ENCODE measurements around the gene LMAN1L. TPM values are rescaled to one million over a fixed set of nuclear protein-coding genes. Genes with fewer than 3 reads are reported as not detected.

LMAN1L gene
- total RNA-seq, 1 experiment from 2014 or later: not detected

- H2BK12ac ChIP-seq (ENCODE audit: insufficient read length, low read depth, low read length): no peak overlapping the region
- no CpG with 5 or more reads among the region's 7 CpGs for WGBS (ENCODE audit: extremely low coverage, insufficient read length, low lambda C conversion rate)
- H2BK15ac ChIP-seq (ENCODE audit: low read depth, low read length): no peak overlapping the region
- no peaks in the 10 kb centered on the region for H3K9me3 ChIP-seq (ENCODE audit: control insufficient read depth, low read depth, low read length)
- no peaks in the 10 kb centered on the region for H4K20me1 ChIP-seq (ENCODE audit: control insufficient read depth, insufficient read depth, insufficient read length)
- H3K56ac ChIP-seq (ENCODE audit: insufficient read length, low read depth, low read length): no peak overlapping the region
- no peak overlapping the region for H3K9ac ChIP-seq (ENCODE audit: extremely low read depth, insufficient read length, low read length)
- H2BK120ac ChIP-seq (ENCODE audit: low read depth, low read length, poor library complexity, severe bottlenecking): no peak overlapping the region
- no peaks in the 10 kb centered on the region; the same call in 1 of the 2 replicates for H3K27me3 ChIP-seq (ENCODE audit: insufficient read depth, low read length)
- H3K79me2 ChIP-seq (ENCODE audit: insufficient read depth, low read length): no peaks in the 10 kb centered on the region
- no peaks in the 10 kb centered on the region for H3K79me1 ChIP-seq (ENCODE audit: insufficient read depth, low read depth, low read length, poor library complexity, severe bottlenecking)
- H3K23ac ChIP-seq (ENCODE audit: insufficient read length, low read depth, low read length): no peak overlapping the region
- no peak overlapping the region for H3K18ac ChIP-seq (ENCODE audit: insufficient read length, low read depth, low read length)
- Mint-ChIP-seq H3K9me3 (no peaks in the 10 kb centered on the region; a peak in 1 of 5 replicates), H3K4me3 (no peak overlapping the region), H3K27me3 (ENCODE audit: low read depth) (no peaks in the 10 kb centered on the region), H3K4me1 (peaks cover 34 to 36% of the 10 kb centered on the region in 2 experiments), H3K36me3 (ENCODE audit: insufficient read depth in 1 of 3, low read depth in 3 of 3) (peaks cover 0 to 2% (median 0%) of the 10 kb centered on the region in 3 experiments; a peak in 2 of 7 replicates), H3K27ac (no peak overlapping the region)
- H3T11ph ChIP-seq (ENCODE audit: low read length): no peak overlapping the region
- no peak overlapping the region for H4K91ac ChIP-seq (ENCODE audit: insufficient read length, low read depth, low read length)
- H3K4ac ChIP-seq (ENCODE audit: low read depth, low read length): no peak overlapping the region
- H4K8ac ChIP-seq (replicated peaks; ENCODE audit: insufficient read length, low read depth, low read length): no peak overlapping the region
- H2BK5ac ChIP-seq (ENCODE audit: insufficient read length, low read length): no peak overlapping the region
- no peak overlapping the region for H3K4me2 ChIP-seq (ENCODE audit: insufficient read depth, insufficient read length, low read length)
- no peak overlapping the region for H2AFZ ChIP-seq (ENCODE audit: low read length)
- H2AK5ac ChIP-seq (ENCODE audit: insufficient read length, low read length): no peak overlapping the region
- H2BK20ac ChIP-seq (ENCODE audit: low read depth, low read length, poor library complexity, severe bottlenecking): no peak overlapping the region
- no peak overlapping the region for H3K27ac ChIP-seq (ENCODE audit: insufficient read length, low read depth, low read length)
- H3K23me2 ChIP-seq (ENCODE audit: insufficient read length, low read depth, low read length, poor library complexity, severe bottlenecking): no peaks in the 10 kb centered on the region
- H4K5ac ChIP-seq (ENCODE audit: insufficient read length, low read depth, low read length): no peak overlapping the region
- no peak for DNase-seq
- H3K14ac ChIP-seq (ENCODE audit: insufficient read depth, low read length): no peak overlapping the region
- H3K4me1 ChIP-seq (ENCODE audit: insufficient read depth, low read length): peaks cover 7% of the 10 kb centered on the region; the same call in 1 of the 2 replicates
- TF ChIP-seq, protein P1, sequence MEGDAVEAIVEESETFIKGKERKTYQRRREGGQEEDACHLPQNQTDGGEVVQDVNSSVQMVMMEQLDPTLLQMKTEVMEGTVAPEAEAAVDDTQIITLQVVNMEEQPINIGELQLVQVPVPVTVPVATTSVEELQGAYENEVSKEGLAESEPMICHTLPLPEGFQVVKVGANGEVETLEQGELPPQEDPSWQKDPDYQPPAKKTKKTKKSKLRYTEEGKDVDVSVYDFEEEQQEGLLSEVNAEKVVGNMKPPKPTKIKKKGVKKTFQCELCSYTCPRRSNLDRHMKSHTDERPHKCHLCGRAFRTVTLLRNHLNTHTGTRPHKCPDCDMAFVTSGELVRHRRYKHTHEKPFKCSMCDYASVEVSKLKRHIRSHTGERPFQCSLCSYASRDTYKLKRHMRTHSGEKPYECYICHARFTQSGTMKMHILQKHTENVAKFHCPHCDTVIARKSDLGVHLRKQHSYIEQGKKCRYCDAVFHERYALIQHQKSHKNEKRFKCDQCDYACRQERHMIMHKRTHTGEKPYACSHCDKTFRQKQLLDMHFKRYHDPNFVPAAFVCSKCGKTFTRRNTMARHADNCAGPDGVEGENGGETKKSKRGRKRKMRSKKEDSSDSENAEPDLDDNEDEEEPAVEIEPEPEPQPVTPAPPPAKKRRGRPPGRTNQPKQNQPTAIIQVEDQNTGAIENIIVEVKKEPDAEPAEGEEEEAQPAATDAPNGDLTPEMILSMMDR (conservative IDR thresholded peaks at IDR 0.05): no peak
Observed at GRCh38 chr15:74791667-74792066, 21.0 kb upstream of the LMAN1L start.

Measured in H9 (cell line).